Fibroblast of lung (primary cell): Measurements from ENCODE around the gene YTHDF2.

ENCODE experiments used
- CTCF ChIP-seq, 2 donors: IDR thresholded peaks in 1 of 2; conservative IDR thresholded peaks in 1 of 2; 1 replicate in 1 of 2; 2 replicates in 1 of 2; pipeline ENCODE4 v1.5.1; 2011 to 2012; ENCODE audit warnings: low read length in 2 of 2, control low read depth in 1 of 2, inconsistent platforms in 1 of 2, low read depth in 1 of 2, mild to moderate bottlenecking in 1 of 2
- EZH2 ChIP-seq: IDR thresholded peaks from 2 replicates; pipeline ENCODE4 v1.5.1; 2012; ENCODE audit warnings: low read length, control low read depth, mild to moderate bottlenecking; ENCODE audit errors: missing control alignments

- TF ChIP-seq CTCF (conservative IDR thresholded peaks at IDR 0.05 in 1 of 2, IDR thresholded peaks at IDR 0.05 in 1 of 2; ENCODE audit: low read depth in 1 of 2, low read length in 2 of 2) = no peak
- TF ChIP-seq EZH2 = no peak
Observed at GRCh38 chr1:28718166-28718565, 18.6 kb upstream of the YTHDF2 start.
